ENCODE measurements around the gene MYO16.
"Not testable (repeated sequence)": the region's sequence is repeated elsewhere in the genome, so short reads cannot be mapped to it uniquely, and the experiment has no call there.

MYO16 gene

GRCh38 chr13:109213714-109214113 is 584.3 kb downstream of the MYO16 start:
- Histone ChIP-seq H3K36me3 (no peaks in the 10 kb centered on the region), H3K27ac (no peak overlapping the region), H3K9me3 (no peaks in the 10 kb centered on the region), H3K4me3 (no peak overlapping the region), H3K27me3 (no peaks in the 10 kb centered on the region), H3K4me1 (no peaks in the 10 kb centered on the region)
- no peak for DNase-seq
- TF ChIP-seq CTCF (IDR thresholded peaks at IDR 0.05), result no peak
- intact Hi-C loops (cut with DNase I; ENCODE audit: low total_unique reads), result no loop called here

GRCh38 chr13:109214393-109214792 is 585.0 kb downstream of the MYO16 start:
- Histone ChIP-seq H3K4me1 (no peaks in the 10 kb centered on the region), H3K36me3 (no peaks in the 10 kb centered on the region), H3K9me3 (no peaks in the 10 kb centered on the region), H3K27me3 (no peaks in the 10 kb centered on the region), H3K4me3 (no peak overlapping the region), H3K27ac (no peak overlapping the region)
- TF ChIP-seq CTCF (IDR thresholded peaks at IDR 0.05), result no peak
- no peak for DNase-seq
- intact Hi-C loops (cut with DNase I; ENCODE audit: low total_unique reads), result no loop called here

- no peaks in the 10 kb centered on the region for H3K4me1 ChIP-seq
- H3K4me3 ChIP-seq, result no peak overlapping the region
- no peaks in the 10 kb centered on the region for H3K36me3 ChIP-seq
- TF ChIP-seq CTCF (IDR thresholded peaks at IDR 0.05), result no peak
- intact Hi-C loops (cut with DNase I; ENCODE audit: low total_unique reads), result no loop called here
- DNase-seq, result no peak
- no peak overlapping the region for H3K27ac ChIP-seq
- no peaks in the 10 kb centered on the region for H3K27me3 ChIP-seq
- no peaks in the 10 kb centered on the region for H3K9me3 ChIP-seq
Observed at GRCh38 chr13:109215377-109215776, 586.0 kb downstream of the MYO16 start.

GRCh38 chr13:109217510-109217909 is 588.1 kb downstream of the MYO16 start:
- H3K27me3 ChIP-seq; H3K27ac ChIP-seq; H3K4me1 ChIP-seq; DNase-seq; H3K4me3 ChIP-seq; intact Hi-C loops (cut with DNase I; ENCODE audit: low total_unique reads); H3K36me3 ChIP-seq; H3K9me3 ChIP-seq: not testable (repeated sequence)

GRCh38 chr13:109220631-109221030 is 591.2 kb downstream of the MYO16 start:
- intact Hi-C loops (cut with DNase I; ENCODE audit: low total_unique reads), result no loop called here
- Histone ChIP-seq H3K27ac (no peak overlapping the region), H3K4me1 (no peaks in the 10 kb centered on the region), H3K36me3 (no peaks in the 10 kb centered on the region), H3K9me3 (peaks cover 0 to 12% (median 10%) of the 10 kb centered on the region in 3 donors), H3K4me3 (no peak overlapping the region), H3K27me3 (no peaks in the 10 kb centered on the region)
- DNase-seq, result no peak
- TF ChIP-seq CTCF (IDR thresholded peaks at IDR 0.05), result no peak

- no peak for DNase-seq
- H3K9me3 ChIP-seq, result peaks cover 0 to 12% (median 10%) of the 10 kb centered on the region in 3 donors
- no peaks in the 10 kb centered on the region for H3K27me3 ChIP-seq
- TF ChIP-seq CTCF (IDR thresholded peaks at IDR 0.05), result no peak
- H3K36me3 ChIP-seq, result no peaks in the 10 kb centered on the region
- H3K4me1 ChIP-seq, result no peaks in the 10 kb centered on the region
- no peak overlapping the region for H3K27ac ChIP-seq
- intact Hi-C loops (cut with DNase I; ENCODE audit: low total_unique reads), result no loop called here
- H3K4me3 ChIP-seq, result no peak overlapping the region
Observed at GRCh38 chr13:109224033-109224432, 594.6 kb downstream of the MYO16 start.
